Erythroblast (primary cell): Measurements from ENCODE around the gene GPR15.

Experiments used
- GATA1 ChIP-seq: IDR thresholded peaks from 2 replicates; pipeline ENCODE4 v1.6.1; 2011; ENCODE audit warnings: low read depth, mild to moderate bottlenecking, control low read depth, low read length, moderate library complexity
- POLR2A ChIP-seq: IDR thresholded peaks from 2 replicates; pipeline ENCODE4 v1.6.1; 2011; ENCODE audit warnings: mild to moderate bottlenecking, low read length

DNA sequence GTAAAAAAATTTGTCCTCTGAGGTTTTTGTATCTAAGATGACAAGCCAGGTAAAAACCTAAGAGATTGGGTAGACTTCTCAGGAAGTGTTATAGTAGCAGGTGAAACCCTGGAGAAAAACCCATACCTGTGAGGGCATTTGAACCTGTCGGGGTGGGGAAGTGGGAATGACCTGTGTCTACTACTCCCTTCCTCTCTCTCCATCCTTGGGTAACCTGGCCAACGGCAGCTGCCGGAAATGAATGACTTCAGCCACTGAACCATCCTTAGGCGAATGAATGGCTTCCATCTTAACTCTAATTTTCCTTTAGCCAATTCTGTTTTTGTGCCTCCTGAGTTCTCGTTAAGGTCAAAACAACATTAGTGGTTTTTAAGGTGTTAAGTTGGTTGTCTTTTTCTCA lies 16.8 kb downstream of the GPR15 start:
- TF ChIP-seq POLR2A, result no peak
- TF ChIP-seq GATA1, result no peak
